ENCODE measurements around the gene DNTT.

The DNTT gene

GRCh38 chr10:96345222-96345621 lies 41.0 kb downstream of the DNTT start:
- no peak for DNase-seq (ENCODE audit: low spot score)

GRCh38 chr10:96346295-96346694 lies 42.1 kb downstream of the DNTT start:
- no peak for DNase-seq (ENCODE audit: low spot score)

- no peak for DNase-seq (ENCODE audit: low spot score)
Measured at GRCh38 chr10:96352027-96352426, 47.8 kb downstream of the DNTT start.

GRCh38 chr10:96352582-96352981 lies 48.3 kb downstream of the DNTT start:
- DNase-seq (ENCODE audit: low spot score): no peak

GRCh38 chr10:96357038-96357620 lies 52.9 kb downstream of the DNTT start:
- no peak for DNase-seq (ENCODE audit: low spot score)

GRCh38 chr10:96358851-96359540 lies 54.8 kb downstream of the DNTT start, which contains the start of gene OPALIN:
OPALIN (minus strand) TSS chr10:96359002; CDS start chr10:96358896, 106 bp downstream.
- DNase-seq (ENCODE audit: low spot score): no peak

- no peak for DNase-seq (ENCODE audit: low spot score)
Measured at GRCh38 chr10:96359616-96360015, 55.4 kb downstream of the DNTT start.

GRCh38 chr10:96360331-96360730 lies 56.1 kb downstream of the DNTT start:
- DNase-seq (ENCODE audit: low spot score): no peak

- DNase-seq (ENCODE audit: low spot score): no peak
Measured at GRCh38 chr10:96360766-96361165, 56.5 kb downstream of the DNTT start.

- no peak for DNase-seq (ENCODE audit: low spot score)
Measured at GRCh38 chr10:96365571-96365970, 61.3 kb downstream of the DNTT start.

- DNase-seq (ENCODE audit: low spot score): no peak
Measured at GRCh38 chr10:96366508-96366907, 62.3 kb downstream of the DNTT start.

GRCh38 chr10:96367470-96367869 lies 63.2 kb downstream of the DNTT start:
- DNase-seq (ENCODE audit: low spot score): no peak

GRCh38 chr10:96368971-96369370 lies 64.7 kb downstream of the DNTT start:
- DNase-seq (ENCODE audit: low spot score): no peak

- DNase-seq (ENCODE audit: low spot score): peak; percentile 34
Measured at GRCh38 chr10:96369890-96370583, 65.8 kb downstream of the DNTT start.

- DNase-seq (ENCODE audit: low spot score): peak; percentile 74
Measured at GRCh38 chr10:96370584-96371157, 66.4 kb downstream of the DNTT start.

GRCh38 chr10:96371356-96371755 lies 67.1 kb downstream of the DNTT start:
- DNase-seq (ENCODE audit: low spot score): no peak

GRCh38 chr10:96374004-96374403 lies 69.8 kb downstream of the DNTT start:
- no peak for DNase-seq (ENCODE audit: low spot score)

- DNase-seq (ENCODE audit: low spot score): peak; percentile 36
Measured at GRCh38 chr10:96374639-96374984, 70.4 kb downstream of the DNTT start.

- DNase-seq (ENCODE audit: low spot score): peak; percentile 95
Measured at GRCh38 chr10:96374985-96375830, 71.0 kb downstream of the DNTT start.

- DNase-seq (ENCODE audit: low spot score): no peak
Measured at GRCh38 chr10:96376483-96376882, 72.2 kb downstream of the DNTT start.

GRCh38 chr10:96377816-96378294 lies 73.6 kb downstream of the DNTT start:
- no peak for DNase-seq (ENCODE audit: low spot score)

GRCh38 chr10:96378741-96379140 lies 74.5 kb downstream of the DNTT start:
- DNase-seq (ENCODE audit: low spot score): no peak

Measured in HuH-7.5 (cell line).